UCSD-AML1 (cell line): ENCODE results near the gene GJB6.

ENCODE experiments used
- DNase-seq: peaks from one replicate; lab custom pipeline; 2025; ENCODE audit not compliant: unreplicated experiment; lab: John Stamatoyannopoulos, UW

GJB6 gene

DNA sequence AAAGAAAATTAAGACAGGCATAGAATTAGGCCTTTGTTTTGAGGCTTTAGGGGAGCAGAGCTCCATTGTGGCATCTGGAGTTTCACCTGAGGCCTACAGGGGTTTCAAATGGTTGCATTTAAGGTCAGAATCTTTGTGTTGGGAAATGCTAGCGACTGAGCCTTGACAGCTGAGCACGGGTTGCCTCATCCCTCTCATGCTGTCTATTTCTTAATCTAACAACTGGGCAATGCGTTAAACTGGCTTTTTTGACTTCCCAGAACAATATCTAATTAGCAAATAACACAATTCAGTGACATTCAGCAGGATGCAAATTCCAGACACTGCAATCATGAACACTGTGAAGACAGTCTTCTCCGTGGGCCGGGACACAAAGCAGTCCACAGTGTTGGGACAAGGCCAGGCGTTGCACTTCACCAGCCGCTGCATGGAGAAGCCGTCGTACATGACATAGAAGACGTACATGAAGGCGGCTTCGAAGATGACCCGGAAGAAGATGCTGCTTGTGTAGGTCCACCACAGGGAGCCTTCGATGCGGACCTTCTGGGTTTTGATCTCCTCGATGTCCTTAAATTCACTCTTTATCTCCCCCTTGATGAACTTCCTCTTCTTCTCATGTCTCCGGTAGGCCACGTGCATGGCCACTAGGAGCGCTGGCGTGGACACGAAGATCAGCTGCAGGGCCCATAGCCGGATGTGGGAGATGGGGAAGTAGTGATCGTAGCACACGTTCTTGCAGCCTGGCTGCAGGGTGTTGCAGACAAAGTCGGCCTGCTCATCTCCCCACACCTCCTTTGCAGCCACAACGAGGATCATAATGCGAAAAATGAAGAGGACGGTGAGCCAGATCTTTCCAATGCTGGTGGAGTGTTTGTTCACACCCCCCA, 43.2 kb downstream of the GJB6 start:
- peak; percentile 79 for DNase-seq

DNA sequence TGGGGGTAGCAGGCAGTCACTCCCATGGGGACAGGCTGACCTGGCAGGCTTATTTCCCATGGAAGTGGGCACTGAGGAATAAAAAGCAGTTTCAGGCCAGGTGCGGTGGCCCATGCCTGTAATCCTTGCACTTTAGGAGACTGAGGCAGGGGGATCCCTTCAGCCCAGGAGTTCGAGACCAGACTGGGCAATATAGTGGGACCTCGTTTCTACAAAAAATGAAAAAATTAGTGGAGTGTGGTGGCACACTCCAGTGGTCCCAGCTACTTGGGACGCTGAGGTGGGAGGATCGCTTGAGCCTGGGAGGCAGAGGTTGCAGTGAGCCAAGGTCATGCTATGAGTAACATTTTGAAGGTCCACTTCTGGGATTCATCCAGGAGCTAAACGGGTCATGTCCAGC, 45.3 kb downstream of the GJB6 start:
- no peak for DNase-seq

- DNase-seq, result no peak
Observed at GRCh38 chr13:20185366-20186056, 46.6 kb downstream of the GJB6 start.

- DNase-seq, result peak; percentile 22
Observed at GRCh38 chr13:20182231-20182846, 49.8 kb downstream of the GJB6 start.

DNA sequence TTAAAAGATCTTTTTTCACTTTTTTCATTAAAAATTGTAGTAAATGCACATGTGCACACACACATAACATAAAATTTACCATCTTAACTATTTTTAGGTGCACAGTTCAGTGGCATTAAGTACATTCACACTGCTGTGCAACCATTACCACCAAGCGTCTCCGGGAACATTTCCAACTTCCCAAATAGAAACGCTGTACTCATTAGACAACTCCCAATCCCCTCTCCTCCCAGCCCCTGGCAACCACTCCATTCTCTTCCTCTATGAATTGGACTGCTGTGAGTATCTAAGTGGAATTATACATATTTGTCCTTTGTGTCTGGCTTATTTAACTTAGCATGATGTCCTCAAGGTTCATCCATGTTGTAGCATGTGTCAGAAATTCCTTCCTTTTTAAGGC, 50.9 kb downstream of the GJB6 start:
- no peak for DNase-seq

DNA sequence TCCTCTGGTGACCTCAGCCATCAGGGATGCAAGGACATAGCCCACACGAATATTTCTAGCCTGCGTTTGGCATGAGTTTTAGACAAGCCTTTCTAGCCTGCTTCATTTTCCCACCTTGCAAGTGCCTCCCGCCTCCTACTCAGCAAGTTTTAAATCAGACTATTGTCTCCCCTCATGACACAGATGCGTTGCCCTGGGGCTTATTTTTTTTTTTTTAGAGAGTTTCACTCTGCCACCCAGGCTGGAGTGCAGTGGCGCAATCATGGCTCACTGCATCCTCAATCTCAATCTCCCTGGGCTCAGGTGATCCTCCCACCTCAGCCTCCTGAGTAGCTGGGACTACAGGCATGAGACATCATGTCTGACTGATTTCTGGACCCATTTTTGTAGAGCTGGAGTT, 54.0 kb downstream of the GJB6 start:
- DNase-seq, result no peak

DNA sequence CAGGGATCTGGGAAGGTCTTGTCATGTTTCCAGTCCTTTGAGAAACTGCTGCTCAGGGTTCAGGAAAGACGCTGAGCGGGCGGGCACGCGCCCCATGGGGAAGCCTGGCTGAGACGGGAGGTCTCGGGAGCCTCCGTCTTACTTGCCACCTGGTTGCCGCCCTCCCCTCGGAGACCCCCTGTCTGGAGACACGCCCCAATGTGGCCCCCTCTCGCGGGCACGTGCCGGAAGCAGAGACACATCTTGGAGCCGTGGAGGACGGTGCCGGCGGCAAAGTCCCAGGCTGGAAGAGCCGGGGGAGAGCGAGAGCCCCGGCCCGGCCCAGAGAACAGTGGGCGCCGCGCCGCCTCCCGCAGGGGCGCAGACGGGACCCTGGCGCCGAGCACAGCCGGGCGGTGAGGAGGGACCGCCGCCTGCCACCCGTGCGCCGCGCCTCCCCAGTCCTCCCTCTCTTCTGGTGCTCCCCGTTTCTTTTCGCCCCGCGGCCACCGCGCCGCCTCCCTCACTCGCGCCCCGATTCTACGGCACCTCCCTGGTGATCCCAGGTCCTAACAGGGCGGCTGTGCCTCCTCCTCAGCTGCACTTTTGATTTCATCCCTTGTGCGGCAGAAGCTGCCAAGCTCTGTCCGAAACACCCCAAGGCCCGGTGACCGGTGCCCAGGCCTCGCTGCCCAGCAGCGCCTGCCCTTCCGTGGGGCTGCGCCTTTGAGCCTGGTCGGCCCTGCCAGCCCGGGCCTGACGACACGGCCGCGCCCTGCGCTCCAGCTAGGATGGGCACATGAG, 54.9 kb downstream of the GJB6 start:
- no peak for DNase-seq

GRCh38 chr13:20175907-20176652, 56.0 kb downstream of the GJB6 start:
- no peak for DNase-seq

- no peak for DNase-seq
Observed at GRCh38 chr13:20175406-20175794, 56.7 kb downstream of the GJB6 start.

DNA sequence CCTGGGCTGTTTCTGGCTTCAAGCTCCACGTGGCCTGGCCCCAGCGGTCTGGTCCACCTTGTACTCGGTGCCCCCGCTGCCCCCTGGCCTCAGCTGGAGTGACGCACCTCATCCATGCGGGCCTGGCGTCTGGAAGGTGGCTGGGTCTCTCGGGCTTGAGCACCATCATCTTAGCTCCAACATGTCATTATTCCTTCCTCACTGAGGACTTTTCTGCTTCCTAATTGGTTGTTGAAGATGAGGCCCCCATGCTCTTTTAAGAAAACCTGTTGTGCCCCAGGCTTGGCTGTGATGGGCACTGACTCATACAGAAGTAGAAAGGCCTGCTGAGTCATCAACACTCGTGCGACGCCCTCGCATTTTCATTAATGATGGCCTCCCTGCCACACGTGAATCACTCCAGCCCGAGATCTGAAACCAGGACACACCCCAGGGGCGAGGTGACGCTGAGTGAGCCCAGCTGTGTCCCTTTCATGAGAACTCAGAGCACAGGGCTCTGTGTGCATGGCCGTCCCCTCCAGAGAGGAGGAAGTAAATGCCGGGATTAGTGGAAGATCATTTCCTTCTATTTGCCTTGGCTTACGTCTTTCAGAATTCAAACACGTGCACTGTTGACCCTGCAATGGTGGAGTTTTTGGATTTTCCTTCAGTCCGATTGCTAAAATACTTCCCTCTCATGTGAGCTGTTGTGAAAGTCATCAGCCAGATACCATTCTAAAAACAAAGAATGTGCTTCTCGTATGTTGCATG, 57.3 kb downstream of the GJB6 start:
- peak; percentile 54 for DNase-seq

DNA sequence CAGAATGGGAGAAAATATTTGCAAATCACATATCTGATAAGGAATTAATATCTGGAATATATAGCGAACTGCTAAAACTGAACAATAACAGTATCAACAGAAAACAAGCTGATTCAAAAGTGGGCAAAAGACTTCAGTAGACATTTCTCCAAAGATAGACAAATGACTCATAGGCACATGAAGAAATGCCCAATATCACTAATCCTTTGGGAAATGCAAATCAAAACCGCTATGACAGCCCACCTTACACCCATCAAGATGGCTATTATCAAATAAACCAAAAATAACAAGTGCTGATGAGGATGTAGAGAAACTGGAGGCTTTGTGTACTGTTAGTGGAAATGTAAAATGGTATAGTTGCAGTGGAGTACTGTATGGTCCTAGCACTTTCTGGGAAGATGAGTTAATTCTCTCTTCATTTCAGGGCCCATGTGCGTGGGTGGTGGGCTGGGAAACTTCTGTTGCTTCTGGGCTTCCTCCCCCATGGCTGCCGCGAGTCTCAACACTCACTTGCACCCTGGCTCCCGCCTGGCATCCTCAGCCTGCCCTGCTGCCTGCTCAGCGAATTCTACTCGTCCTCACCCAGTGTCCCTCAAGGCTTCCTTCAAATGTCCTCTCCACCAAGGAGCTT, 58.9 kb downstream of the GJB6 start:
- DNase-seq, result no peak
